Renal pelvis (tissue), 4 donors: Measurements from ENCODE around the gene ALX3. TPM values are rescaled to one million over a fixed set of nuclear protein-coding genes. Genes with fewer than 3 reads are reported as not detected.
"Not testable (repeated sequence)": the region's sequence is repeated elsewhere in the genome, so short reads cannot be mapped to it uniquely, and the experiment has no call there.

ENCODE experiments used
- DNase-seq: peaks from one replicate; pipeline ENCODE4 v3.0.0-alpha.2; 2013
- polyA plus RNA-seq, 3 donors: library from polyadenylated mRNA; unstranded; fragments of 120-200 nt; gene quantifications; one replicate each; pipeline ENCODE4 v1.2.1, GENCODE V29; 2013; ENCODE audit not compliant: insufficient read length in 3 of 3

The ALX3 gene
- polyA plus RNA-seq, 3 donors: not detected

- no peak for DNase-seq
Measured at GRCh38 chr1:110047463-110047862, 23.0 kb downstream of the ALX3 start.

DNA sequence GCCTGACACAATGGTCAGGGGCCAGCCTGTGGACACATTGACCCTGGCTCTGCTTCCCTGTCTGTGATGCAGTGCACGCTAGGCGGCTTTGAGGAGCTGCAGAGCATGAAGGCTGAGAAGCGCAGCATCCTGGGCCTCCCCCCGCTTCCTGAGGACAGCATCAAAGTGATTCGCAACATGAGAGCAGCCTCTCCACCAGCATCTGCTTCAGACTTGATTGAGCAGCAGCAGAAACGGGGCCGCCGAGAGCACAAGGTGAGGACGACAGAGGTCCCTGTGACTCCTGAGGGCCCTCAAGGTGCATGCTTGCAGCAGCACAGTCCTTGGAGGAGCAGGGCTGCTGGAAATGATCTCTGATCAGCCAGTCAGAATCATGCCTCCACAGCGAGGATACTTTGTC lies 27.5 kb downstream of the ALX3 start:
- DNase-seq: no peak

DNA sequence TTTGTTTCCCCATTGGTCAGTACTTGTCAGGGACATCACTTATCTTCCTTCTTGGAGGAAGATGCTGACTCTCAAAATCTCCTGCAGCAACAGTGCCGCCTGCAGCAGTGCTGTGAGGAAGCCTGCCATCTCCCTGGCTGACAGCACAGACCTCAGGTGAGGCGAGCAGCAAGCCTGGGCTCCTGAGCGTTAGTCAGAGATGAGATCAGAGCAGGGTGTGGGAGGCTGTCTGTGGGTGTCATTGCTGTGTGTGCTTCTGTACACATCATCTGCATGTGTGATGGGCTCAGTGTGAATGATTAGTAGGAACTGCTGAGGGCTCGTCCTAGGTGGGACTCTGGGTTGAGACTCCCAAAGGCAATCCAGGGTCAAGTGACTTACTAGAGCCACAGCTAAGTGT lies 29.9 kb downstream of the ALX3 start:
- DNase-seq: no peak

GRCh38 chr1:110039641-110040040 lies 30.8 kb downstream of the ALX3 start:
- DNase-seq: no peak

DNA sequence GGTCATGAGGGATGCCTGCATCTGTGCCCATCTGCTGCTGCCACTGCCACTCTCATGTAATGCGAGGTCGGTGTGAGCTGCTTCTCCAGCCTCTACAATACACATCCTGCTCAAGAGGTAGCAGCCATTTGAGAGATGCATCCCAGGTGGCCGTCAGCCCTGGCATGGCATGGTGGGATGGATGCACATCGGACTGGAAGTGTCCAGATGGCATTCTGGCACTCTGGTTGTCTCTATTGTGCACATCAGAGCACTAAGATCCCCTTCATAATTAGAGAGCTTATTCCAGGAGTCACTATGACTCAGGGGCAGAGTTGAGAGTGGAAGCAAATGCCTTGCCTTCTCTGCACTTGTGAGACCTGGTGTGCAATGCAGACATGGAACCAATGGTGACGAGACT lies 32.2 kb downstream of the ALX3 start:
- no peak for DNase-seq

GRCh38 chr1:110035236-110035752 lies 35.2 kb downstream of the ALX3 start:
- DNase-seq: peak; percentile 10

DNA sequence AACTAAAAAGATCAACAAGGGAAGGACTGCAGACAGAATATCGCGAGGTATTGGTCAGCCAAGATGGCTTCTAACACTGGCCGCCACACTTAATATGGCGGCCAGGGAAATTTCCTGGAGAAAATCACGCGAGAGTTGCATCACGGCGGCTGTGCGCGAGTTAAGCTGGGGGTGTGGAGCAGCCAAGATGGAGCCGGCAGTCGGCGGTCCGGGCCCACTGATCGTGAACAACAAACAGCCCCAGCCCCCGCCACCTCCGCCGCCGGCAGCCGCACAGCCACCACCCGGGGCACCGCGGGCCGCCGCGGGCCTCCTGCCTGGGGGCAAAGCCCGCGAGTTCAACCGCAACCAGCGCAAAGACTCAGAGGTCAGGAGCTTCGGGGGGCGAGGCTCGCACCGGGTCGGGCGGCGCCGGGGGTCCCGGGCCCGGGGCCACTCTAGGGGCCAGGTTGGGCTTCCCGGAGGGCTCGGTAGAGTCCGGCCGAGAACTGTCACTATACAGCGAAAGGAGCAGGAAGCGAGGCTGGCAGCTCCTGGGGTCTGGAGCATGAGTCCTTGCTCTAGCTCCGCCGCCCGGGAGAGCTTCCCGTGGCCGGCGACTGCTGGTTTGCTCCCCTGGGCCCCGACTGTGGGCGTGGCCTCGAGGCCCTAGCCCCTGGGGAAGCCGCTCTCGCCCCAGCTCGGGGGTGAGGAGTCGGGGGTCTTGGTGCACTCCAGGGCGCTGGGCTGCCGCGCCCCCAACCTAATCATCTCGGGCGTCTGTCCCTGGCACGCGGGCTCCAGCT lies 35.8 kb downstream of the ALX3 start, which contains the start of gene STRIP1:
Gene STRIP1 (plus strand): TSS at position 174 of the 785 bp plus-strand sequence. CDS start 14 bp downstream, at position 188.
- DNase-seq: peak; percentile 97

DNA sequence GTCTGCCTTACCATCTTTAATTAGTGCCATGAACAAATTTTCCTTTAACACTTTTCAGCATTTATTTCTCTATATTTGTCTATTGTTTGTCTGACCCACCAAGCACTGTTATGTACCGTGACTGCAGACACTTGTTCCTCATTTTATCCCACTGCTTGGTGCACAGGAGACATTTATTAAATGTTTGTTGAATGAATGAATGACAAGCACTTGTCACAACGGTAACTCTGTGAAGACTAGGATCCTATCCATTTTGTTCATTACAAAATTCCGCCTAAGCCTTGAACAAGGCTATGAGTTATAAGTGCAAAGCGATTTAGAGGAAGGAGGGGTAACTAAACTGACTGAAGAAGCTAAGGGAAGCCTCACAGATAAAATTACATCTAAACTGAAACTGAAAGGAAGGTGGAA lies 36.4 kb downstream of the ALX3 start:
- DNase-seq: no peak

DNA sequence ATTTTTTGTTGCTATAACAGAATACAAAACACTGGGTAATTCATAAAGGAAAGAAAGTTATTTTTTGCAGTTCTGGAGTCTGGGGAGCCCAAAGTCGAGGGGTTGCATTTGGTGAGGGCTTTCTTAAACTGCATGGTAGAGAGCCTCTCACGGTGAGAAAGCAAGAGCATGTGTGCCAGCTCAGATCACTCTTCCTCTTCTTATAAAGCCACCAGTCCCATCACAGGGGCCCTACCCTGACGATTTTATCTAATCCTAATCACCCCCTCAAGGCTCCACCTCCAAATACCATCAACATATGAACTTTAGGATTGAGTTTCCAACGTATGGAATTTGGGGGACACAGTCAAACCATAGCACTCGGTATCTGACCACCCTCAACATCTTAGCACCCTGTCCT lies 37.1 kb downstream of the ALX3 start:
- no peak for DNase-seq

GRCh38 chr1:110032327-110032726 lies 38.1 kb downstream of the ALX3 start:
- no peak for DNase-seq

- DNase-seq: not testable (repeated sequence)
Measured at GRCh38 chr1:110030687-110031086, 39.8 kb downstream of the ALX3 start.

- no peak for DNase-seq
Measured at GRCh38 chr1:110024613-110025012, 45.9 kb downstream of the ALX3 start.

GRCh38 chr1:110021285-110021684 lies 49.2 kb downstream of the ALX3 start:
- no peak for DNase-seq

DNA sequence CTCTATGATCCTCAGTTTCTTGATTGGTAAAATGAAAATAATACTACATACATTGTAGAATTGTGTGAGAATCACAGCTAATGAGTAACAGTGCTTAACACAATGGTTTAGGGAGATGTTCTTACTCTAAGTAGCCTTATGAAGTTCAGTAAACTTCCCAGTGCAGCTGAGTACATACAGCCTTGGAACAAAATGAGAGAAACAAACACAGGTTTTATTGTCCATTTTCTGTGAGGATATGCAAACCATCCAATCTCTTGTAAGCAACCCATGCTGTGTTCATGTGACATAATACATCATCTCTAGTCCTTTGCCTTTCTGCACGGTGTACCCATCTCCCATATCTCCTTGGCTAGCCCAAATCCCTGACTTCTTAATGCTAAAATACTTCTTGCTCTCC lies 50.7 kb downstream of the ALX3 start:
- DNase-seq: no peak

GRCh38 chr1:110018396-110018795 lies 52.1 kb downstream of the ALX3 start:
- DNase-seq: no peak

- no peak for DNase-seq
Measured at GRCh38 chr1:110017792-110018191, 52.7 kb downstream of the ALX3 start.

- DNase-seq: no peak
Measured at GRCh38 chr1:110012100-110012780, 58.2 kb downstream of the ALX3 start.

- DNase-seq: no peak
Measured at GRCh38 chr1:110011527-110012041, 58.9 kb downstream of the ALX3 start.
